Cardiac muscle cell (in vitro differentiated cells and primary cell): ENCODE data around the gene MTARC1. TPM values are rescaled to one million over a fixed set of nuclear protein-coding genes. Genes with fewer than 3 reads are reported as not detected.

ENCODE experiments used
- DNase-seq, 2 donors: peaks; one replicate each; pipeline versions ENCODE4 v3.0.0 to v3.0.0-alpha.2; 2010 to 2017; ENCODE audit warnings: low read depth in 1 of 2, low spot score in 1 of 2
- H3K27ac ChIP-seq: fragments of 200-600 bp; sonication (generic); 2 replicates; pipeline ENCODE4 v1.5.1; 2016
- H3K27me3 ChIP-seq: fragments of 200-600 bp; sonication (generic); 2 replicates; pipeline ENCODE4 v1.6.0; 2016; ENCODE audit warnings: control low read depth
- H3K36me3 ChIP-seq: fragments of 200-600 bp; sonication (generic); 2 replicates; pipeline ENCODE4 v1.5.1; 2016; ENCODE audit warnings: control low read depth
- H3K4me1 ChIP-seq: fragments of 200-600 bp; sonication (generic); 2 replicates; pipeline ENCODE4 v1.8.1; 2017; ENCODE audit warnings: low read depth, mild to moderate bottlenecking, mixed run types
- H3K4me3 ChIP-seq: fragments of 200-600 bp; sonication (generic); 2 replicates; pipeline ENCODE4 v1.5.1; 2016; ENCODE audit warnings: mild to moderate bottlenecking
- H3K9me3 ChIP-seq: fragments of 200-600 bp; sonication (generic); 2 replicates; pipeline ENCODE4 v1.5.1; 2017; ENCODE audit warnings: low read depth, mild to moderate bottlenecking, control low read depth
- CTCF ChIP-seq: IDR thresholded peaks from 2 replicates; pipeline ENCODE4 v1.5.1; 2012; ENCODE audit warnings: low read depth, mild to moderate bottlenecking, low read length
- polyA plus RNA-seq: library from polyadenylated mRNA; unstranded; fragments of >200 nt; fragmentation: Nextera tagmentation; extraction: Ambion mirVana; gene quantifications from 2 replicates; pipeline ENCODE4 v1.2.1, GENCODE V29; 2016
- total RNA-seq: library from RNA; depleted of rRNA; stranded (reverse); fragments of >200 nt; gene quantifications from 2 replicates; pipeline ENCODE4 v1.2.3, GENCODE V29; 2016

Gene MTARC1
- total and polyA plus RNA-seq, 2 experiments from 2014 or later: 5.5 to 16.3 TPM

GRCh38 chr1:220809704-220810103 lies 23.0 kb downstream of the MTARC1 start:
- TF ChIP-seq CTCF: no peak

GRCh38 chr1:220810179-220810653 lies 23.5 kb downstream of the MTARC1 start:
- H3K9me3 ChIP-seq: no peaks in the 10 kb centered on the region
- peaks cover 5% of the 10 kb centered on the region for H3K4me1 ChIP-seq
- H3K27ac ChIP-seq: no peak overlapping the region
- H3K4me3 ChIP-seq: no peak overlapping the region
- no peaks in the 10 kb centered on the region for H3K36me3 ChIP-seq
- TF ChIP-seq CTCF: peak; percentile 90
- no peaks in the 10 kb centered on the region for H3K27me3 ChIP-seq
- DNase-seq: peak; percentile 87

More at GRCh38 chr1:220809704-220810103, 23.0 kb downstream of the MTARC1 start:
- Histone ChIP-seq H3K27ac (no peak overlapping the region), H3K4me1 (peaks cover 5% of the 10 kb centered on the region), H3K36me3 (no peaks in the 10 kb centered on the region), H3K4me3 (no peak overlapping the region), H3K27me3 (no peaks in the 10 kb centered on the region), H3K9me3 (no peaks in the 10 kb centered on the region)
- DNase-seq: no peak

GRCh38 chr1:220810963-220811362 lies 24.2 kb downstream of the MTARC1 start:
- peak in 1 of 2 donors; percentile 30 for DNase-seq
- TF ChIP-seq CTCF: no peak
- H3K4me1 ChIP-seq: peaks cover 5% of the 10 kb centered on the region
- H3K9me3 ChIP-seq: no peaks in the 10 kb centered on the region
- H3K36me3 ChIP-seq: no peaks in the 10 kb centered on the region
- no peaks in the 10 kb centered on the region for H3K27me3 ChIP-seq
- no peak overlapping the region for H3K27ac ChIP-seq
- H3K4me3 ChIP-seq: no peak overlapping the region

- Histone ChIP-seq H3K9me3 (no peaks in the 10 kb centered on the region), H3K27ac (no peak overlapping the region), H3K4me1 (peaks cover 5% of the 10 kb centered on the region), H3K36me3 (no peaks in the 10 kb centered on the region), H3K4me3 (no peak overlapping the region), H3K27me3 (no peaks in the 10 kb centered on the region)
- no peak for DNase-seq
- TF ChIP-seq CTCF: no peak
Observed at GRCh38 chr1:220811695-220812094, 25.0 kb downstream of the MTARC1 start.

- no peak for TF ChIP-seq CTCF
Observed at GRCh38 chr1:220812308-220812707, 25.6 kb downstream of the MTARC1 start.

GRCh38 chr1:220813013-220813412 lies 26.3 kb downstream of the MTARC1 start:
- Histone ChIP-seq H3K9me3 (no peaks in the 10 kb centered on the region), H3K36me3 (no peaks in the 10 kb centered on the region), H3K27ac (no peak overlapping the region), H3K27me3 (no peaks in the 10 kb centered on the region), H3K4me3 (no peak overlapping the region), H3K4me1 (peaks cover 5% of the 10 kb centered on the region)
- no peak for DNase-seq
- TF ChIP-seq CTCF: no peak

More at GRCh38 chr1:220812308-220812707, 25.6 kb downstream of the MTARC1 start:
- Histone ChIP-seq H3K9me3 (no peaks in the 10 kb centered on the region), H3K4me1 (peaks cover 5% of the 10 kb centered on the region), H3K27me3 (no peaks in the 10 kb centered on the region), H3K4me3 (no peak overlapping the region), H3K27ac (no peak overlapping the region), H3K36me3 (no peaks in the 10 kb centered on the region)
- DNase-seq: no peak
